Measurements from ENCODE around the gene RPA1. TPM values are rescaled to one million over a fixed set of nuclear protein-coding genes. Genes with fewer than 3 reads are reported as not detected.

RPA1 gene
- total and polyA plus RNA-seq, 2 of the 4 experiments (the other 2 are of a cell fraction), result 38.4 to 48.2 TPM

GRCh38 chr17:1783271-1783670 lies 46.5 kb upstream of the RPA1 start (continued):
- no peak for TF ChIP-seq BHLHE40 (IDR thresholded peaks at IDR 0.05; ENCODE audit: low read depth, low read length)

- peak overlapping the region; percentile 78 for H3K14ac ChIP-seq (replicated peaks; ENCODE audit: low read depth, low read length)
- H3K4me3 ChIP-seq (ENCODE audit: insufficient read depth, low read depth, low read length), result no peak overlapping the region
- peak overlapping the region; percentile 80; the same call in 1 of the 3 replicates for H2BK15ac ChIP-seq (ENCODE audit: low read depth, low read length)
- H3K4me1 ChIP-seq (ENCODE audit: control insufficient read depth, insufficient read depth, low read length), result peaks cover 28% of the 10 kb centered on the region
- peak overlapping the region; percentile 84 for H2AK9ac ChIP-seq (replicated peaks; ENCODE audit: low read depth, low read length, poor library complexity)
- no peak overlapping the region for H3K4me2 ChIP-seq (ENCODE audit: low read depth, low read length)
- no peaks in the 10 kb centered on the region for H3K9me3 ChIP-seq (ENCODE audit: control insufficient read depth, insufficient read depth, low read length)
- CTCF ChIA-PET, result interaction anchor here (1.1 to 5.5 kb wide), 8 partner anchors 10 to 134 kb away, joined by 3 to 31 read pairs (median 5); partner anchors contain the start of genes RILP and SERPINF1
- peak overlapping the region; percentile 75 for H3K4ac ChIP-seq (ENCODE audit: low read depth, low read length)
- in situ Hi-C loops (cut with MboI; ENCODE audit: low sequenced_read_pairs) (loop anchor here (10.0 kb wide), 1 partner anchor 129 kb away; no protein-coding TSS in a partner anchor), dilution Hi-C loops (cut with HindIII; ENCODE audit: low sequenced_read_pairs, unreplicated experiment) (no loop called here), intact Hi-C loops (cut with micrococcal nuclease) (loop anchor here (1.0 to 10.0 kb wide), 2 partner anchors 63 to 209 kb away; no protein-coding TSS in a partner anchor)
- peak overlapping the region; percentile 72; the same call in 1 of the 2 replicates for H2BK20ac ChIP-seq (ENCODE audit: low read depth, low read length)
- H2BK120ac ChIP-seq (ENCODE audit: low read depth, low read length), result peak overlapping the region; percentile 68
- H4K8ac ChIP-seq (ENCODE audit: low read depth in 2 of 2, low read length in 2 of 2), result peak overlapping the region; percentile 18 to 75; a peak in 3 of 4 replicates
- peaks cover 8% of the 10 kb centered on the region for H3K9me1 ChIP-seq (ENCODE audit: insufficient read depth, low read length)
- no TSS peak for BruUV-seq (replicated peaks)
- ATAC-seq (ENCODE audit: low read depth) (peak; percentile 63), DNase-seq (peak; percentile 86)
- peak overlapping the region; percentile 38 for H2BK5ac ChIP-seq (ENCODE audit: low read depth, low read length, poor library complexity, severe bottlenecking)
- 60% methylated on average over 1 of the region's 16 CpGs; no CpG with 5 or more reads in 1 of the 2 experiments for WGBS, 2 experiments (ENCODE audit: extremely low coverage in 2 of 2, insufficient read length in 1 of 2)
- peaks cover 8% of the 10 kb centered on the region for H4K20me1 ChIP-seq (ENCODE audit: insufficient read depth, low read length)
- 0 out of 2 replicates have a peak overlapping the region, but pooled peaks have one; percentile 55 for H3K23ac ChIP-seq (ENCODE audit: low read depth, low read length)
- H4K91ac ChIP-seq (ENCODE audit: insufficient read depth, low read depth, low read length), result peak overlapping the region; percentile 59
- H3K9ac ChIP-seq (ENCODE audit: low read depth, low read length), result peak overlapping the region; percentile 8; the same call in 1 of the 2 replicates
- peaks cover 2 to 32% of the 10 kb centered on the region in 2 experiments; a peak in 2 of 4 replicates for H3K79me1 ChIP-seq (ENCODE audit: low read depth in 1 of 2, low read length in 2 of 2)
- H4K5ac ChIP-seq (ENCODE audit: low read depth, low read length), result peak overlapping the region; percentile 11; the same call in 1 of the 2 replicates
- no peak overlapping the region for H3K56ac ChIP-seq (ENCODE audit: extremely low read depth, insufficient read depth, low read length)
- H3K36me3 ChIP-seq (ENCODE audit: control insufficient read depth, insufficient read depth, low read length), result peaks cover 9% of the 10 kb centered on the region
- peak overlapping the region; percentile 8 for H3K18ac ChIP-seq (ENCODE audit: low read depth, low read length)
- no peaks in the 10 kb centered on the region for H3K27me3 ChIP-seq (ENCODE audit: control insufficient read depth, insufficient read depth, low read length)
- peak overlapping the region; percentile 85; the same call in 1 of the 2 replicates for H2AK5ac ChIP-seq (ENCODE audit: low read depth, low read length)
- POLR2A ChIA-PET (ENCODE audit: unreplicated experiment), result interaction anchor here (1.0 to 1.1 kb wide), 2 partner anchors 68 to 69 kb away, joined by 4 to 11 read pairs; no protein-coding TSS in a partner anchor
- H3K27ac ChIP-seq (ENCODE audit: insufficient read depth, low read length), result peak overlapping the region; percentile 11; the same call in 1 of the 2 replicates
- H2AFZ ChIP-seq (replicated peaks; ENCODE audit: low read length, poor library complexity), result peak overlapping the region; percentile 83
- TF ChIP-seq MXI1 (IDR thresholded peaks at IDR 0.05; ENCODE audit: borderline replicate concordance, low read depth, low read length) (no peak), CTCF (conservative IDR thresholded peaks at IDR 0.05; ENCODE audit: low read depth, low read length) (peak; percentile 80), RAD21 (IDR thresholded peaks at IDR 0.05; ENCODE audit: low read length) (peak; percentile 82), MAZ (IDR thresholded peaks at IDR 0.05; ENCODE audit: borderline replicate concordance, low read depth, low read length) (no peak), RFX5 (IDR thresholded peaks at IDR 0.05; ENCODE audit: low read depth, low read length) (no peak), POLR2A (IDR thresholded peaks at IDR 0.05; ENCODE audit: low read depth, low read length) (no peak), BHLHE40 (IDR thresholded peaks at IDR 0.05; ENCODE audit: low read depth, low read length) (no peak), CHD1 (IDR thresholded peaks at IDR 0.05; ENCODE audit: low read depth, low read length) (no peak), NFE2L2 (IDR thresholded peaks at IDR 0.05; ENCODE audit: low read depth, low read length) (no peak), FOS (IDR thresholded peaks at IDR 0.05; ENCODE audit: low read depth, low read length) (no peak), SMC3 (IDR thresholded peaks at IDR 0.05; ENCODE audit: low read depth, low read length) (peak; percentile 83), CEBPB (IDR thresholded peaks at IDR 0.05; ENCODE audit: low read depth, low read length) (0 out of 2 replicates have a peak, but pooled peaks have one; percentile 21), MAFK (IDR thresholded peaks at IDR 0.05; ENCODE audit: low read depth, low read length) (no peak)
Measured at GRCh38 chr17:1783834-1784611, 45.8 kb upstream of the RPA1 start.

All from IMR-90 (cell line).